ENCODE data around the gene PCBP3. TPM values are rescaled to one million over a fixed set of nuclear protein-coding genes. Genes with fewer than 3 reads are reported as not detected.
A peak's percentile ranks its signal among the peaks of the same experiment; 100 is the strongest.

PCBP3 gene
- total RNA-seq, 6 experiments from 2014 or later, result not detected

DNA sequence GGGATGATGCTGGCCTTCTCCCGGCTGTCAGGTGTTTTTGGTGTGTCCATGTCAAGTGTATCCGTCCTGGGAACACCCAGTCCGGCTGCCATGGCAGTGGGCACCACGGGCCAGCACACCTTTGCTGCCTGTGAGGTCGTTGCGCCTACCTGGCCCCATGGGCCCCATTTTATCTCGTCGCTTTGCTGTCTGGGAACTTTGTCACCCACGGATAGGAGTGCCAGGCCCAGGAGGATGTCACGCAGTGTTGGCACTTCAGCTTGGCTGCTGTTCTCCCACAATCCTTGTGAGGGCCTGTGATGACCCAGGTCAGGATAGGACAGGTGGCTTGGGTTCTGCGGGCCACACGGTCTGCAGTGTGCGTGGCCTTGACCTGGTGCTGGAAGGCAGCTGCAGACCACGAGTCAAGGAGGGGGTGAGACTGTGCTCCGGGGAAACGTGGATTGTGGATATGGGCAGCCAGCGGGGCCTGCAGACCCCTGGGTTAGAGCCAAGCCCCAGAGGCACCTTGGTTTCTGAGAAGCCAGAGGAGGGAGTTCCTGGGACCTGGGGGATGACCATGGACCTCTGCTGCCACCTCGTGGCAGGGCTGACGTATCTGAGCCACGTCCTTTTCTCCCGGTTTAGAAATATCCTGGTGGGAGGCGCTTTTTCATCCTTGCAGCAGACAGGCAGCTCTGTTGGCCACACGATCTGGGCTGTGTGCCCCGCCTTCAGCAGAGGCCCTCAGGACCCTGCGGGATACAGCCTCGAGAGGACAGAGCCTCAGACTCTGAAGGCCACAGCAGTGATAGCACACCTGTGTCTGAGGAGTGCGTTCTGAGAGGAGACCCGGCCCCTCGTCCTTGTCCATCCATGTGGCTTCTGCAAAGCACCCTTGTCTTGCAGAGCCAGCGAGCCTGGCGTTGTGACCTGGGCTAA is 176.9 kb downstream of the PCBP3 start:
- H3K4me3 Mint-ChIP-seq, result no peak overlapping the region
- H3K27ac Mint-ChIP-seq, result no peak overlapping the region
- H3K9me3 Mint-ChIP-seq, result peaks cover 4% of the 10 kb centered on the region; the same call in 1 of the 2 replicates
- peak; percentile 80 for DNase-seq
- peaks cover 45% of the 10 kb centered on the region for H3K4me1 Mint-ChIP-seq (ENCODE audit: low read depth)
- H3K36me3 Mint-ChIP-seq (ENCODE audit: low read depth), result no peaks in the 10 kb centered on the region
- TF ChIP-seq, protein P1, sequence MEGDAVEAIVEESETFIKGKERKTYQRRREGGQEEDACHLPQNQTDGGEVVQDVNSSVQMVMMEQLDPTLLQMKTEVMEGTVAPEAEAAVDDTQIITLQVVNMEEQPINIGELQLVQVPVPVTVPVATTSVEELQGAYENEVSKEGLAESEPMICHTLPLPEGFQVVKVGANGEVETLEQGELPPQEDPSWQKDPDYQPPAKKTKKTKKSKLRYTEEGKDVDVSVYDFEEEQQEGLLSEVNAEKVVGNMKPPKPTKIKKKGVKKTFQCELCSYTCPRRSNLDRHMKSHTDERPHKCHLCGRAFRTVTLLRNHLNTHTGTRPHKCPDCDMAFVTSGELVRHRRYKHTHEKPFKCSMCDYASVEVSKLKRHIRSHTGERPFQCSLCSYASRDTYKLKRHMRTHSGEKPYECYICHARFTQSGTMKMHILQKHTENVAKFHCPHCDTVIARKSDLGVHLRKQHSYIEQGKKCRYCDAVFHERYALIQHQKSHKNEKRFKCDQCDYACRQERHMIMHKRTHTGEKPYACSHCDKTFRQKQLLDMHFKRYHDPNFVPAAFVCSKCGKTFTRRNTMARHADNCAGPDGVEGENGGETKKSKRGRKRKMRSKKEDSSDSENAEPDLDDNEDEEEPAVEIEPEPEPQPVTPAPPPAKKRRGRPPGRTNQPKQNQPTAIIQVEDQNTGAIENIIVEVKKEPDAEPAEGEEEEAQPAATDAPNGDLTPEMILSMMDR (IDR thresholded peaks at IDR 0.05), result peak; percentile 93
- H3K27me3 Mint-ChIP-seq (ENCODE audit: insufficient read depth), result peaks cover 22% of the 10 kb centered on the region

DNA sequence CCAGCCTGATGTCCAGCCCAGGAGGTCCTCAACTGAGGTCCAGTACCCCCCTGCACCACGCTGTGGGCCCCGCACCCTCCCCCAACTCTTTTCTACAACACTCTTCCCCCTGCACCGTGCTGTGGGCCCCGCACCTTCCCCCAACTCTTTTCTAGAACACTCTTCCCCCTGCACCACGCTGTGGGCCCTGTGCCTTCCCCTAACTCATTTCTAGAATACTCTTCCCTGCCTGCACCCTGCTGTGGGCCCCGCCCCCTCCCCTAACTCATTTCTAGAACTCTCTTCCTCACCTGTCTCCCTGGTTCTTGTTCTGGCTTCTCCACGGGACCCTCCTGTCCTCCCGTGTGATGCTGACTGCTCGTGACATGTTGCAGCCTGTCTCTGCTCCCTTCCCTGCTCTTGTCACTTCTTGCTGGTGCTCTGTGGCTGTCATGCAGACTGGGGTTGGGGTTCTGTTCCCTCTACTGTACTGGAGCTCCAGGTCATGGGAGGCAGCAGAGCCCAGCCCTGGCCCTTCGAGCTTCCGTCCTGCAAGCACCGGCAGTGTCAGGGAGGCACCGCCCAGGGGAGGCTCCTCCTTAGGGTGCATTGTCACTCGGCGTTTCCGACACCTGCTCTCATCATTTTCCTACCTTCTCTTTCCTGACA is 177.9 kb downstream of the PCBP3 start:
- no peak for DNase-seq

DNA sequence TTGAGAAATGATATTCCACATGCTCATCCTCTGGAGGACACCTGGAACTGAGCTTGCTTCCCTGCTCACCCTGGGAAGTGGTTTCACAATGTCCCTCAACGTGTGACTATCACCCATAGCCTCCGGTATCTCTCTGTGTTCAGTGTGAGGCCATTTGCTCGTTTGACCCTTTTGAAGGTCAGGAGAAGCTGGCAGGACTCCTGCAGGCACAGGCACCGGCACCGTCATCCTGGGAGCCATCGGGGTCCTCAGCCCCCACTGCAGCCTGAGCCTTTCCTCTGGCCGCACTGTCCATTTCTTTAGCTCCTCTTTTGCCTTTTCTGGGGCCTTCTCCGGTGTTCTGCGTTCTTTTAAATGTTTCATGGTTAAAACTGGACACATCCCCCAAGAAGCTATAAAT is 178.5 kb downstream of the PCBP3 start:
- Mint-ChIP-seq H3K4me1 (ENCODE audit: low read depth) (peaks cover 46% of the 10 kb centered on the region), H3K27ac (no peak overlapping the region), H3K9me3 (peaks cover 2% of the 10 kb centered on the region; the same call in 1 of the 2 replicates), H3K36me3 (ENCODE audit: low read depth) (no peaks in the 10 kb centered on the region), H3K27me3 (ENCODE audit: insufficient read depth) (peaks cover 23% of the 10 kb centered on the region), H3K4me3 (no peak overlapping the region)
- TF ChIP-seq, protein P1 (IDR thresholded peaks at IDR 0.05), result no peak
- DNase-seq, result no peak

More for the DNA sequence above, 177.9 kb downstream of the PCBP3 start:
- peaks cover 4% of the 10 kb centered on the region; the same call in 1 of the 2 replicates for H3K9me3 Mint-ChIP-seq
- TF ChIP-seq, protein P1 (IDR thresholded peaks at IDR 0.05), result no peak
- no peaks in the 10 kb centered on the region for H3K36me3 Mint-ChIP-seq (ENCODE audit: low read depth)
- H3K4me1 Mint-ChIP-seq (ENCODE audit: low read depth), result peaks cover 45% of the 10 kb centered on the region
- H3K4me3 Mint-ChIP-seq, result no peak overlapping the region
- H3K27ac Mint-ChIP-seq, result no peak overlapping the region
- H3K27me3 Mint-ChIP-seq (ENCODE audit: insufficient read depth), result peaks cover 23% of the 10 kb centered on the region

DNA sequence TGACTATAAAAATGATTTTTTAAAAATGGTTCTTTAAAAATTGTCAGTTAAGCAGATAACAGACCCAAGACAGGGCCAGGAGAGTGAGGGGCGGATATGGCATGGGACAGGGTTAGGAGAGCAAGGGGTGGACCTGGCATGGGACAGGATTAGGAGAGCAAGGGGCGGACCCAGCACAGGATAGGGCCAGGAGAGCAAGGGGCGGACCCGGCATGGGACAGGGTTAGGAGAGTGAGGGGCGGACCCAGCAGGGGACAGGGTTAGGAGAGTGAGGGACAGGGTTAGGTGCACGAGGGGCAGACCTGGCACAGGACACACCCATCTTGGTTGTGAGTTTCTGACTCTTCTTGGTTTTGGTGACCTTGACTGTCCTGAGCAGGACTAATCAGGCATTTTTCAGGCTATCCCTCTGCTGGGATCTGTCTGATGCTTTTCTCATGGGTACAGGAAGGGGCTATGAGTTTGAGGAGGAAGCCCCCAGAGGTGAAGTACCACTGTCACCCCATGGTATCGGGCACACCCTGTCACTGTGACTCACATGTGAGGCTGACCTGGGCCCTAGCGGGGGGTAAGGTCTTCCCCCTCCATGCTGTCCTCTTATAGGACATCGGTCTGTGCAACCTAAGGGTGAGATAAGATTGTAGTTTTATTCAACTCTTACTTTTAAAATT is 179.0 kb downstream of the PCBP3 start:
- no peak for DNase-seq
- TF ChIP-seq, protein P1 (IDR thresholded peaks at IDR 0.05), result no peak
- H3K27ac Mint-ChIP-seq, result no peak overlapping the region

DNA sequence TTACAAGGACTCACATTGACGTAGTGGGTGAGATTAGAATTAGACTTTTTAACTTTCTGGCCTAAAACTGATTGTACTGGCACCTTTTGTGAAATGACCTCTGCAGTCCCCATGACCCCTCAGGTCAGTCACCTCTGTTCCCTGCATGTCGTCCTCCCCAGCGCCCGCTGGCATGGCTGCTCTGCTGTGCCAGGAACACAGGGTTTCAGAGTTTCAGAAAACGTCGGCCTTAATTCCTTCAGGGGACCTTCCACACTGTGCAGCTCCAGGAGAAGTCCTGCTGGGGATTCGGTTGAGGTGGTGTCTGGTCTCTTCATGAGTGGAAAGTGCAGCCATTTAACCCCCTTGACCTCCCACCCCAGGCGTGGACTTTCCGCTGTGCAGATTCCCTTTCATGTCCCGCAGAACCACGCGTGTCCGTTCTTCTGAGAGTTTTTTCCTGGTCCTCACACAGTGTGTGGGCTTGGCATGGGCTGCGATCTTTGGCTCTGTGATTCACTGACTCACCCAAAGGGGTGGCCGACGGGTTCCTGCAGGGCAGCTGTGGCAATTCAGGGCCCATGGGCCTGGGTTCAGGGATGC is 179.7 kb downstream of the PCBP3 start:
- Mint-ChIP-seq H3K4me3 (no peak overlapping the region), H3K27ac (no peak overlapping the region), H3K4me1 (ENCODE audit: low read depth) (peaks cover 51% of the 10 kb centered on the region), H3K9me3 (no peaks in the 10 kb centered on the region), H3K27me3 (ENCODE audit: insufficient read depth) (peaks cover 23% of the 10 kb centered on the region), H3K36me3 (ENCODE audit: low read depth) (no peaks in the 10 kb centered on the region)
- TF ChIP-seq, protein P1 (IDR thresholded peaks at IDR 0.05), result no peak
- DNase-seq, result no peak

More for the DNA sequence above, 179.0 kb downstream of the PCBP3 start:
- Mint-ChIP-seq H3K9me3 (no peaks in the 10 kb centered on the region), H3K4me3 (no peak overlapping the region), H3K4me1 (ENCODE audit: low read depth) (peaks cover 52% of the 10 kb centered on the region), H3K36me3 (ENCODE audit: low read depth) (no peaks in the 10 kb centered on the region), H3K27me3 (ENCODE audit: insufficient read depth) (peaks cover 23% of the 10 kb centered on the region)

Measured in HFFc6 (cell line).